ENCODE results near the gene SPECC1.
A peak's percentile ranks its signal among the peaks of the same experiment; 100 is the strongest.
"Not testable (repeated sequence)": the region's sequence is repeated elsewhere in the genome, so short reads cannot be mapped to it uniquely, and the experiment has no call there.

The SPECC1 gene

DNA sequence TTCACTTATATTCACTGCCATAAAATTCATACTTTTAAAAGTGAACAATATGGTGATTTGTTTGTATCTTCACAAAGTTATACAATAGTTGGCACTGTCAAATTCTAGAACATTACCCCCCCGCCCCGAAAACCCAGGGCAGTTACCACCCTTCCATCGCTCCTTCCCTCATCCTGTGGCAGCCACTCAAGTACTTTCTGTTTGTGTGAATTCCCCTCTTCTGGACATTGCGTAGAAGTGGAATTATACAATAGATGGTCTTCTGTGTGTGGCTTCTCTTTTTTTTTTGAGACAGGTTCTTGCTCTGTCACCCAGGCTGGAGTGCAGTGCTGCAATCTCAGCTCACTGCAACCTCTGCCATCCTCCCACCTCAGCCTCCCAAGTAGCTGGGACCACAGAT is 58.6 kb downstream of the SPECC1 start:
- H3K4me1 ChIP-seq (ENCODE audit: control insufficient read depth, insufficient read depth, low read length, poor library complexity, severe bottlenecking), result no peaks in the 10 kb centered on the region
- H3K9me3 ChIP-seq (ENCODE audit: control insufficient read depth, low read length), result no peaks in the 10 kb centered on the region
- H3K36me3 ChIP-seq (ENCODE audit: control insufficient read depth, insufficient read depth, low read length), result no peaks in the 10 kb centered on the region
- no peaks in the 10 kb centered on the region for H3K27me3 ChIP-seq (replicated peaks; ENCODE audit: control insufficient read depth, insufficient read depth, low read length, poor library complexity, severe bottlenecking)
- H3K4me3 ChIP-seq (ENCODE audit: insufficient read depth, low read depth, low read length, poor library complexity, severe bottlenecking), result no peak overlapping the region
- no peak for DNase-seq
- H3K27ac ChIP-seq (ENCODE audit: insufficient read depth, low read length, poor library complexity, severe bottlenecking), result no peak overlapping the region

DNA sequence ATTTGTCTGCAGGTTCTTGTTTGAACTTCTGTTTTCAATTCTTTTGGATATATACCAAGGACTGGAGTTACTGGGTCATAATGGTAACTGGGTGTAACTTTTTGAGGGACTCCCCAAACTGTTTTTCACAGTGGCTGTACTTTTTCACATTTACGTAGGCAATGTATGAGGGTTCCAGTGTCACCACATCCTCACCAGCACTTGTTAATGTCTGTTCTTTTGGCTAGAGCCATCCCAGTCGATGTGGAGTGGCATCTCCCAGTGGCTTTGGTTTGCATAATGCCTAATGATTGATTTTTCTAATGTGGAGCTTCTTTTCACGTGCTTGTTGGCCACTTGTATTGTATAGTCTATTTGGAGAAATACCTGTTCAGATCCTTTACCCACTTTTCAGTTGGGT is 59.3 kb downstream of the SPECC1 start:
- H3K4me3 ChIP-seq (ENCODE audit: insufficient read depth, low read depth, low read length, poor library complexity, severe bottlenecking), result no peak overlapping the region
- DNase-seq, result no peak
- no peak overlapping the region for H3K27ac ChIP-seq (ENCODE audit: insufficient read depth, low read length, poor library complexity, severe bottlenecking)
- H3K9me3 ChIP-seq (ENCODE audit: control insufficient read depth, low read length), result no peaks in the 10 kb centered on the region
- no peaks in the 10 kb centered on the region for H3K36me3 ChIP-seq (ENCODE audit: control insufficient read depth, insufficient read depth, low read length)
- H3K27me3 ChIP-seq (replicated peaks; ENCODE audit: control insufficient read depth, insufficient read depth, low read length, poor library complexity, severe bottlenecking), result no peaks in the 10 kb centered on the region
- H3K4me1 ChIP-seq (ENCODE audit: control insufficient read depth, insufficient read depth, low read length, poor library complexity, severe bottlenecking), result no peaks in the 10 kb centered on the region

- H3K27ac ChIP-seq (ENCODE audit: insufficient read depth, low read length, poor library complexity, severe bottlenecking), result no peak overlapping the region
- H3K27me3 ChIP-seq (replicated peaks; ENCODE audit: control insufficient read depth, insufficient read depth, low read length, poor library complexity, severe bottlenecking), result no peaks in the 10 kb centered on the region
- H3K4me1 ChIP-seq (ENCODE audit: control insufficient read depth, insufficient read depth, low read length, poor library complexity, severe bottlenecking), result peaks cover 4% of the 10 kb centered on the region
- H3K9me3 ChIP-seq (ENCODE audit: control insufficient read depth, low read length), result no peaks in the 10 kb centered on the region
- no peak overlapping the region for H3K4me3 ChIP-seq (ENCODE audit: insufficient read depth, low read depth, low read length, poor library complexity, severe bottlenecking)
- no peak for DNase-seq
- H3K36me3 ChIP-seq (ENCODE audit: control insufficient read depth, insufficient read depth, low read length), result no peaks in the 10 kb centered on the region
Observed at GRCh38 chr17:20071824-20072691, 62.9 kb downstream of the SPECC1 start.

DNA sequence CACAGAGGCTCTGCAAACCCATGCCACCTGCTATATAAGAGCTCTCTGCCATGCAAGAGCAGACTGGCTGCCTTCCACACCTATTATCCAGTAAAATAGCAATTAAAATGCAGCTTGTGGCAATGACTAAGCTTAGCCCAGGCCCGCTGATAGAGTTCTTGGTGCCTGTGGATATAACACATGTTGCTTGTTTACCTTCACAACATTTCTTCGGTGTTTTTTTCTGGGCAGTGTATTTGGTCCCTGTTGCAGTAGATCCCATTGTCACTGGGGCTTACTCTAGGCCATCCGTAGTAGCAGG is 63.5 kb downstream of the SPECC1 start:
- Histone ChIP-seq H3K27ac (ENCODE audit: insufficient read depth, low read length, poor library complexity, severe bottlenecking) (no peak overlapping the region), H3K4me1 (ENCODE audit: control insufficient read depth, insufficient read depth, low read length, poor library complexity, severe bottlenecking) (peaks cover 4% of the 10 kb centered on the region), H3K36me3 (ENCODE audit: control insufficient read depth, insufficient read depth, low read length) (no peaks in the 10 kb centered on the region), H3K27me3 (replicated peaks; ENCODE audit: control insufficient read depth, insufficient read depth, low read length, poor library complexity, severe bottlenecking) (no peaks in the 10 kb centered on the region), H3K9me3 (ENCODE audit: control insufficient read depth, low read length) (no peaks in the 10 kb centered on the region), H3K4me3 (ENCODE audit: insufficient read depth, low read depth, low read length, poor library complexity, severe bottlenecking) (no peak overlapping the region)
- no peak for DNase-seq

- Histone ChIP-seq H3K9me3 (ENCODE audit: control insufficient read depth, low read length) (no peaks in the 10 kb centered on the region), H3K27ac (ENCODE audit: insufficient read depth, low read length, poor library complexity, severe bottlenecking) (no peak overlapping the region), H3K4me1 (ENCODE audit: control insufficient read depth, insufficient read depth, low read length, poor library complexity, severe bottlenecking) (peaks cover 4% of the 10 kb centered on the region), H3K36me3 (ENCODE audit: control insufficient read depth, insufficient read depth, low read length) (no peaks in the 10 kb centered on the region), H3K27me3 (replicated peaks; ENCODE audit: control insufficient read depth, insufficient read depth, low read length, poor library complexity, severe bottlenecking) (no peaks in the 10 kb centered on the region), H3K4me3 (ENCODE audit: insufficient read depth, low read depth, low read length, poor library complexity, severe bottlenecking) (no peak overlapping the region)
- peak in 1 of 3 donors; percentile 7 for DNase-seq
Observed at GRCh38 chr17:20073055-20073979, 64.2 kb downstream of the SPECC1 start.

DNA sequence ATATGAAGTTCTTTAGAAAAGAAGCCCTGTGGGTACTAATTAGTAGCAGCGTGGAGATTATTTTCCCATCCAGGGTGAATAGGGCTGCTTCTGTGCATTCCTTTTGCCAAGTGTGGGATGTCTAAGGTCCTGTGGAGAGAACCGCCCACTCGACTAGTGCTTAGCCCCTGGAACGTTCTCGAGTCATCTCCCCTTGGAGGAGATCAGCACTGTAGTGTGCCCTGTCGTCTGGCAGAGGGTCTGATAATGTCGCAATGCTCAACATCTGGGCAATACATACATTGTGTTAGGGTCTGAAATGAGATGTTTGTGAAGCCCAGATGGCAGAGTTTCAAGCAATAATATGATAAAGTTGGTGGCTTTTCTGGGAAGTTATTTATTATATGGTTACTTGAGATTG is 64.8 kb downstream of the SPECC1 start:
- Histone ChIP-seq H3K27me3 (replicated peaks; ENCODE audit: control insufficient read depth, insufficient read depth, low read length, poor library complexity, severe bottlenecking) (no peaks in the 10 kb centered on the region), H3K9me3 (ENCODE audit: control insufficient read depth, low read length) (no peaks in the 10 kb centered on the region), H3K36me3 (ENCODE audit: control insufficient read depth, insufficient read depth, low read length) (no peaks in the 10 kb centered on the region), H3K27ac (ENCODE audit: insufficient read depth, low read length, poor library complexity, severe bottlenecking) (no peak overlapping the region), H3K4me1 (ENCODE audit: control insufficient read depth, insufficient read depth, low read length, poor library complexity, severe bottlenecking) (peaks cover 4% of the 10 kb centered on the region), H3K4me3 (ENCODE audit: insufficient read depth, low read depth, low read length, poor library complexity, severe bottlenecking) (no peak overlapping the region)
- DNase-seq, result no peak

- Histone ChIP-seq H3K36me3 (ENCODE audit: control insufficient read depth, insufficient read depth, low read length) (no peaks in the 10 kb centered on the region), H3K27me3 (replicated peaks; ENCODE audit: control insufficient read depth, insufficient read depth, low read length, poor library complexity, severe bottlenecking) (no peaks in the 10 kb centered on the region), H3K4me1 (ENCODE audit: control insufficient read depth, insufficient read depth, low read length, poor library complexity, severe bottlenecking) (peaks cover 4% of the 10 kb centered on the region), H3K27ac (ENCODE audit: insufficient read depth, low read length, poor library complexity, severe bottlenecking) (no peak overlapping the region), H3K4me3 (ENCODE audit: insufficient read depth, low read depth, low read length, poor library complexity, severe bottlenecking) (no peak overlapping the region), H3K9me3 (ENCODE audit: control insufficient read depth, low read length) (no peaks in the 10 kb centered on the region)
- DNase-seq, result no peak
Observed at GRCh38 chr17:20074489-20074888, 65.3 kb downstream of the SPECC1 start.

DNA sequence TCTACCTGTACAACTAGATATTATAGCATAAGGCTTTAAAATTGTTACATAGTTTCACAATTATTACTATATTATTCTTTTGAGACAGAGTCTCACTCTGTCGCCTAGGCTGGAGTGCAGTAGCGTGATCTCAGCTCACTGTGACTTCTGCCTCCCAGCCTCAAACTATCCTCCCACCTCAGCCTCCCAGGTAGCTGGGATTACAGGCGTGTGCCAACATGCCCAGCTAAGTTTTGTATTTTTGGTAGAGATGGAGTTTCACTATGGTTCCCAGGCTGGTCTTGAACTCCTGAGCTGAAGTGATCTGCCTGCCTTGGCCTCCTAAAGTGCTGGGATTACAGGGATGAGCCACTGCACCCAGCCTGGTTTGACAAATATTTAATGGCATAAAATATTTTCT is 67.0 kb downstream of the SPECC1 start:
- not testable (repeated sequence) for H3K27me3 ChIP-seq (replicated peaks; ENCODE audit: control insufficient read depth, insufficient read depth, low read length, poor library complexity, severe bottlenecking); H3K4me1 ChIP-seq (ENCODE audit: control insufficient read depth, insufficient read depth, low read length, poor library complexity, severe bottlenecking); H3K36me3 ChIP-seq (ENCODE audit: control insufficient read depth, insufficient read depth, low read length); H3K9me3 ChIP-seq (ENCODE audit: control insufficient read depth, low read length); H3K27ac ChIP-seq (ENCODE audit: insufficient read depth, low read length, poor library complexity, severe bottlenecking); DNase-seq; H3K4me3 ChIP-seq (ENCODE audit: insufficient read depth, low read depth, low read length, poor library complexity, severe bottlenecking)

GRCh38 chr17:20077978-20078685 is 69.0 kb downstream of the SPECC1 start:
- Histone ChIP-seq H3K9me3 (ENCODE audit: control insufficient read depth, low read length) (no peaks in the 10 kb centered on the region), H3K27me3 (replicated peaks; ENCODE audit: control insufficient read depth, insufficient read depth, low read length, poor library complexity, severe bottlenecking) (no peaks in the 10 kb centered on the region), H3K4me3 (ENCODE audit: insufficient read depth, low read depth, low read length, poor library complexity, severe bottlenecking) (no peak overlapping the region), H3K4me1 (ENCODE audit: control insufficient read depth, insufficient read depth, low read length, poor library complexity, severe bottlenecking) (peaks cover 4% of the 10 kb centered on the region), H3K36me3 (ENCODE audit: control insufficient read depth, insufficient read depth, low read length) (no peaks in the 10 kb centered on the region), H3K27ac (ENCODE audit: insufficient read depth, low read length, poor library complexity, severe bottlenecking) (no peak overlapping the region)
- DNase-seq, result no peak
